Tibial nerve (tissue), 4 donors: ENCODE data around the gene RMI2. TPM values are rescaled to one million over a fixed set of nuclear protein-coding genes. Genes with fewer than 3 reads are reported as not detected.

ENCODE experiments used
- small RNA-seq: library from RNA; depleted of rRNA; stranded (forward); fragments of <200 nt; gene quantifications from one replicate; pipeline ENCODE3, GENCODE V24; 2016
- total RNA-seq, 4 donors: library from RNA; depleted of rRNA; stranded (reverse); fragments of >200 nt; gene quantifications; one replicate each; pipeline ENCODE4 v1.1.0, GENCODE V29; 2016

Gene RMI2
- total RNA-seq, 4 donors from 2014 or later, result 1.3 to 4.0 (median 2.0) TPM; not detected in 1

Small RNAs within 50 kb of the gene (small RNA-seq; reads per million reads assigned to genes)
- gene AC099489.2 (not detected), gene MIR548H2 (not detected), gene RF00019 (not detected)

Other genes starting within 250 kb of the RMI2 start
- gene SOCS1, start 89.3 kb upstream of the RMI2 start, total RNA-seq, result 10 to 100 TPM in 2 of 4 donors, 1 to 10 TPM in 2; 7.4 to 29.6 (median 14.7) TPM
- gene TNP2, start 76.1 kb upstream of the RMI2 start, total RNA-seq, result not detected
- not detected for gene PRM3, start 71.8 kb upstream of the RMI2 start, total RNA-seq
- gene PRM2, start 69.0 kb upstream of the RMI2 start, total RNA-seq, result not detected
- not detected for gene PRM1, start 64.1 kb upstream of the RMI2 start, total RNA-seq
- 10 to 100 TPM; 54.8 to 73.0 (median 65.3) TPM for gene LITAF, start 241.5 kb downstream of the RMI2 start, total RNA-seq